Measurements from ENCODE around the gene ASTL.
A peak's percentile ranks its signal among the peaks of the same experiment; 100 is the strongest.
"Not testable (repeated sequence)": the region's sequence is repeated elsewhere in the genome, so short reads cannot be mapped to it uniquely, and the experiment has no call there.

The ASTL gene

GRCh38 chr2:96138179-96139145 is at the start of gene ASTL:
ASTL (minus strand) TSS chr2:96138502; CDS start chr2:96138436, 66 bp downstream.
- DNase-seq (ENCODE audit: low read depth, low spot score) = peak; percentile 50

- no peak for DNase-seq (ENCODE audit: low read depth, low spot score)
Observed at GRCh38 chr2:96186562-96186961, 48.3 kb upstream of the ASTL start.

- no peak for DNase-seq (ENCODE audit: low read depth, low spot score)
Observed at GRCh38 chr2:96185516-96185915, 47.2 kb upstream of the ASTL start.

- DNase-seq (ENCODE audit: low read depth, low spot score) = no peak
Observed at GRCh38 chr2:96184989-96185388, 46.7 kb upstream of the ASTL start.

GRCh38 chr2:96184188-96184587 is 45.9 kb upstream of the ASTL start:
- no peak for DNase-seq (ENCODE audit: low read depth, low spot score)

GRCh38 chr2:96181529-96181928 is 43.2 kb upstream of the ASTL start:
- DNase-seq (ENCODE audit: low read depth, low spot score) = no peak

GRCh38 chr2:96180521-96180920 is 42.2 kb upstream of the ASTL start:
- no peak for DNase-seq (ENCODE audit: low read depth, low spot score)

GRCh38 chr2:96180002-96180401 is 41.7 kb upstream of the ASTL start:
- no peak for DNase-seq (ENCODE audit: low read depth, low spot score)

GRCh38 chr2:96176661-96177060 is 38.4 kb upstream of the ASTL start:
- DNase-seq (ENCODE audit: low read depth, low spot score) = no peak

- DNase-seq (ENCODE audit: low read depth, low spot score) = no peak
Observed at GRCh38 chr2:96175951-96176350, 37.6 kb upstream of the ASTL start.

- DNase-seq (ENCODE audit: low read depth, low spot score) = peak; percentile 70
Observed at GRCh38 chr2:96174251-96175144, 36.2 kb upstream of the ASTL start.

- no peak for DNase-seq (ENCODE audit: low read depth, low spot score)
Observed at GRCh38 chr2:96171831-96172230, 33.5 kb upstream of the ASTL start.

GRCh38 chr2:96170626-96171025 is 32.3 kb upstream of the ASTL start:
- no peak for DNase-seq (ENCODE audit: low read depth, low spot score)

- no peak for DNase-seq (ENCODE audit: low read depth, low spot score)
Observed at GRCh38 chr2:96169868-96170507, 31.7 kb upstream of the ASTL start.

GRCh38 chr2:96167407-96168013 is 29.2 kb upstream of the ASTL start:
- DNase-seq (ENCODE audit: low read depth, low spot score) = no peak

GRCh38 chr2:96164459-96165184 is 26.3 kb upstream of the ASTL start:
- no peak for DNase-seq (ENCODE audit: low read depth, low spot score)

- DNase-seq (ENCODE audit: low read depth, low spot score) = no peak
Observed at GRCh38 chr2:96163768-96164429, 25.6 kb upstream of the ASTL start.

- DNase-seq (ENCODE audit: low read depth, low spot score) = no peak
Observed at GRCh38 chr2:96163415-96163767, 25.1 kb upstream of the ASTL start.

GRCh38 chr2:96161898-96162297 is 23.6 kb upstream of the ASTL start:
- no peak for DNase-seq (ENCODE audit: low read depth, low spot score)

- not testable (repeated sequence) for DNase-seq (ENCODE audit: low read depth, low spot score)
Observed at GRCh38 chr2:96160366-96160765, 22.1 kb upstream of the ASTL start.

All from activated CD4-positive, CD25-positive, alpha-beta regulatory T cell treated with anti-CD3 and anti-CD28 coated beads, Interleukin-2, amount 50 U/mL, for 16 hours (primary cell).